GM18508 (cell line): ENCODE measurements around the gene RIC3.
"Not testable (repeated sequence)": the region's sequence is repeated elsewhere in the genome, so short reads cannot be mapped to it uniquely, and the experiment has no call there.

Experiments
- ATAC-seq: cut with Tn5 transposase; IDR thresholded peaks from one replicate; pipeline ENCODE4 v1.9.1; 2021; ENCODE audit warnings: moderate number of reproducible peaks; ENCODE audit not compliant: insufficient read depth, unreplicated experiment

RIC3 gene

GRCh38 chr11:8192016-8192895 is 23.4 kb upstream of the RIC3 start:
- no peak for ATAC-seq

DNA sequence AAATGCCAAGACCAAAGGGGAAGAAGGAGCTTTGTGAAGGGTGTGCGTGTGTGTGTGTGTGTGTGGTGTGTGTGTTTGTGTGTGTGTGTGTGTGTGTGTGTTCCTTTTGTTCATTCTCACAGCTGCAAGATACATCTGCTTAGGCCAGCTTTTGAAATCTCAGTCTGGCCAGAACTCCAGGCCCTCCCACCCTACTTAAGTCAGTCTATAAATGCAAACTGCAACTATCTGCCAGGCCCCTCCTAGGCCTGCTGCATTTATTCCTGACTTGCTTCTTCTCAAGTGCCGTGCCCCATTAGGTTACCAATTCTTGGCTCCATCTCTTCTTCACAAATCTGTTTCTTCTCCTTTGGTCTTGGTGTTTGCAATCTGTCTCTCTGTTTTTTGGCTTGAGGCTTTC is 21.6 kb upstream of the RIC3 start:
- no peak for ATAC-seq

DNA sequence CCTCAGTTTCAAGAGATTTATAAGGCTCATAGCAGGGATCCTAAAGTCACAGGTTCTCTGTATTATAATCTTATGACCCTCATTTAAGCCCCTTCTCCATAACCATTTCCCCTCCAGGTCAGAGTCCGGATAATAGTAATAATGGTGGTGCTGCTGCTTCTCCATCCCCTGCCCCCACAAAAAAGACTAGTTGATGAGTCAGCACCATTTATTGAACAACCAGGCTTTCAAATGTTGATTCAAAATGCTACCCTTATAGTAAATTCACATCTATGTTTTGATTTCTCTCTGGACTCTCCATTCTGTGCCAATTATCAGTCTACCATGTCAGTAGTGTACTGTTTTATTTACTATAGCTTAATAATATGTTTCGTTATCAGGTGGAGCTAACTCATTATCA is 17.6 kb upstream of the RIC3 start:
- ATAC-seq: no peak

DNA sequence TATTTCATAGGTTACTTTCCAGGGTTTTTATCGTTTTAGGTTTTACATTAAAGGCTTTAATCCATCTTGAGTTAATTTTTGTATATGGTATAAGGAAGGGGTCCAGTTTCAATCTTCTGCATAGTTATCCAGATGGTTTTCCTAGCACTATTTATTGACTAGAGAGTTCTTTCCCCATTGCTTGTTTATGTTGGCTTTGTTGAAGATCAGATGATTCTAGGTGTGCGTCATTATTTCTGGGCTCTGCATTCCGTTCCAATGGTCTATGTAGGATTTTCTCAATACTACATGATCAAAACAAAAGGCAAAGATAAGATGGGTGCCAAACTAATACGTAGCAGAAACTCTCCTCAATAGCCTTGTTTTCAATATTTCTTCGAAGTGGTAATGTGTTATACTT is 14.3 kb upstream of the RIC3 start:
- ATAC-seq: no peak

GRCh38 chr11:8180469-8180868 is 11.6 kb upstream of the RIC3 start:
- no peak for ATAC-seq

- ATAC-seq: no peak
Measured at GRCh38 chr11:8178297-8178696, 9.5 kb upstream of the RIC3 start.

GRCh38 chr11:8177136-8177535 is 8.3 kb upstream of the RIC3 start:
- ATAC-seq: no peak

- ATAC-seq: no peak
Measured at GRCh38 chr11:8167796-8168195, 1.0 kb downstream of the RIC3 start.

GRCh38 chr11:8164746-8165145 is 4.1 kb downstream of the RIC3 start:
- ATAC-seq: no peak

DNA sequence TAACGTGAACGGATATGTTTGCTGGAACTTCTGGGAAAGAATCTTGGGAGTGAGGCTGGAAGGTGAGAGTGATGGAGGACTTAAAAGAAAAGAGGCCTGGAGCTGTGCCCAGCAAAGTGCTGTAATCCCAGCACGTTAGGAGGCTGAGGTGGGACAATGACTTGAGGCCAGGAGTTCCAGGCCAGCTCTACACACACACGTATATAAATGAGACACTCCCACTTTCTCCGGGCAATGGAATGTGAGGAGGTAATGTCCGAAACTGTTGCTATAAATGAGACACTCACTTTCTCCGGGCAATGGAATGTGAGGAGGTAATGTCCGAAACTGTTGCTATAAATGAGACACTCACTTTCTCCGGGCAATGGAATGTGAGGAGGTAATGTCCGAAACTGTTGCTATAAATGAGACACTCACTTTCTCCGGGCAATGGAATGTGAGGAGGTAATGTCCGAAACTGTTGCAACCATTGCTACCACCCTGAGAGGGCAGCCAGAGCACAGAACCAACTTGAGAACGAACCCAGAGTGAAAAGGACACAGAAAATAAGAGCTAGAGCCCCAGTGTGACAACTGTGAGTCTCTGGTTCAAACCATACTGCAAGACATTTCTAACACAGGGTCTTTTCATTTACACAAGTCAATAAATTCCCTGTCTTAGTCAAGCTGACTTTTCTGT is 7.1 kb downstream of the RIC3 start:
- not testable (repeated sequence) for ATAC-seq

DNA sequence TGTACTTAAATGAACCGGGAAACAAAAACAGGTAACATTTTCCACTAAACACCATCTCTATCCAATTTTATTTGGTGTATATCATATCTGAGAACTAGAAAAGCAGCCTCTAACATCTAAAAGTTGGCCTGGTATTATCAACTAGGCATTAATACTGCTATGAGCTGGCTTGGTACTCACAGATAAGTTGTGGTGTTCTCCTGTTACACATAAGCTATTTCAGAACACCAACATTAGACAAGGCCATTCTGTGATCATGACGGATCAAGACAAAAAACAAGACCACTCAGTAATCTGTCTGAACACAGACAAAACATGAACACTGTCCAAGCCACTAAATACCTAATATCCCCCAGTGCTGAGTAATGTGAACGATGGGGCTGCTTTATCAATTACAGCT is 11.9 kb downstream of the RIC3 start:
- ATAC-seq: no peak

DNA sequence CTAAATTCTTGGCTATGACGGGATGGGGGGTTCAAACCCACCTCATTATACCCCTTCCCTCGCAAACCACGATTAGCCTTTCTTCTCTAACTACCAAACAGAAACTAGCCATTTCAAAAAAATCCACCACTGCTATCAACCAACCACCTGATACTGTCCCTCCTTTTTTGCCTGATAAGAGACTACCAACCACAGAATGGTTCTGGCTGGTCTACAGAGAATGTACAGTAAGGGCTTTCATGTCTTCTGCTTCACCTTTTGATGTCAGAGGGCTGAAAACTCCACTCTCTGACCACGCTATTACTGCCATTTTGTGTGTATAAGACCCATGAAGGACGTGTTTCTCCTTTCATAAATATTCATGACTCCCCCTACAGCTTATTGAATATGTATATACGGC is 19.1 kb downstream of the RIC3 start:
- ATAC-seq: no peak

DNA sequence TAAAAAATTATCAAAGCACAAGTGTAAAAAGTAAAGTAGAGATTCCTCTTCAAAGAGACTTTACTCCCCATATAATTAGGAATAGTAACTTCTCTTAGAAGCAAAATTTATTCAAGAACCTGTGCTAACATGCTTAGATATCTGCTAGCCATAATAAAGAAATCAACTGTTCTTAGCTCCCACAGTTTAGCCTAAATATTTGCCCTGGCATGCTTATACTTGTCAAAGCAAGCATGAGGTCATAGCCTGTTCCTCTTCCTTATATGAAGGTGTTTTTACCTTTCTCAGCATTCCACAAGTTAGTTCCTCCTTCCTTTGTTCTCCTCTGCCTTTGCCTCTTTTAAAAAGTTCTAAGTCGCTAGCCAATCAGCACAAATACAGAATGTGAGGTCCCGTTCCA is 30.3 kb downstream of the RIC3 start:
- ATAC-seq: no peak

DNA sequence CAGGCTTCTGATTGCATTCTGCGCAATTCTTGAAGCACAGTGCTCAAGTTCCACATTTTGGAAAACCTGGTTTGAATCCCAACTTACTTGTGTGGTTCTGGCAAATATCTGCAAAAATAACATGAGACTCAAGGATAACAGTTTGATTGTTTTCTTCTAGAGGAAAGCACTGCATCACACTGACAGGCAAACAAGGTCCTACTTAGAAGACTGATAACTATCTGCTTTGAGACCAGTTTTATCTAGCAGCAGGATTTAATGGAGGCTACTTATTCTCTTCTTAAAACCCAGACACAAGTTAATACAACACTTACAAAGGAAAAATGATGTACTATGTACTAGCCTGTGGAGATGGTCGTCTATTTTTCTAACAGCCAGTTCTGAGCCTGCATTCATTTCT is 41.4 kb downstream of the RIC3 start:
- no peak for ATAC-seq

DNA sequence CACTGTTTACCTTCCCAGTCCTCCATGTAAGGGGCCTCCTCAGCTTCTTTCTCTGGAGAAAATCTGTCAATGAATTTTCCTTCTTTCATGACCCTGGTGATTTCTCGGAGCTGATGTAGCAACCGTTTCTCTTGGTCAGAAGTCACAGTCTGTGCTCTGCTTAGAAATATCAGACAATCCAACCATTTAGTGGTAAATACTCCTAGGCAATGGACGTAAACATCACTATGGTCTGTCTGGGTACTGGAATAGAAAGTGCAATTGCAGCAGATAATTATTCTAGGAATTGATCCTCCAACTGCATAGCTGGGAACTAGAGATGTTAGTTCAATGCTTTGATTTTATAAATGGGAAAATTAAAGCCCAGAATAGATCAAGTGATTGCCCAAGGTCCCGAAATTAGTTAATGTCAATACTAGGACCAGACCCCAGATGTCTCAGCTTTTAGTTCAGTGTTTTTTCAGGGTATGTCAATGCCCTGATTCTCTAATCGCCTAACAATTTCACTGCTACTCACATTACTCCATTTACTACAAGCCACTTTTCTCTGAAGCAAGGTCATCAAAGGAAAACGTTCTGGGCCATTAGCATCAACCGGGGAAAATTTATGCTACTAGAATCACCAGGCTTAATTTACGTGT is 42.1 kb downstream of the RIC3 start:
- no peak for ATAC-seq

- ATAC-seq: no peak
Measured at GRCh38 chr11:8122173-8122764, 46.6 kb downstream of the RIC3 start.

DNA sequence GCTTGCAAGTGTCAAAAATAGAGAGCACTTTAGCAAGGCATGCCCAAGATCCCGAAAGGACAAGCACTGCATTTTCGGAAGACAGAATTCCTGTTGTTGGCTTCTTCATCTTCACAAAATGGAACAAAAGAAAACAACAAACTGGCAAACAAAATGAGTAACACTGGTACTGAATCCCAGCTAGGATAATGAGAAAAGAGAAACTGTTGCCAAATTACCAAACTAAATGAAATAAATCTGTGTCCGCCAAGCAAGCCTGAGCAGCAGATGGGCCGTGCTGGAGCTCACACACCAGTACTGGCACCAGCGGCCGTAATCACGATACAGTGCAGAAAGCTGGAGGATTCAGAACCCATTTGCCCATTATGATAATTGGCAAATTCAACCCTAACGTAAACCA is 57.2 kb downstream of the RIC3 start:
- ATAC-seq: no peak

DNA sequence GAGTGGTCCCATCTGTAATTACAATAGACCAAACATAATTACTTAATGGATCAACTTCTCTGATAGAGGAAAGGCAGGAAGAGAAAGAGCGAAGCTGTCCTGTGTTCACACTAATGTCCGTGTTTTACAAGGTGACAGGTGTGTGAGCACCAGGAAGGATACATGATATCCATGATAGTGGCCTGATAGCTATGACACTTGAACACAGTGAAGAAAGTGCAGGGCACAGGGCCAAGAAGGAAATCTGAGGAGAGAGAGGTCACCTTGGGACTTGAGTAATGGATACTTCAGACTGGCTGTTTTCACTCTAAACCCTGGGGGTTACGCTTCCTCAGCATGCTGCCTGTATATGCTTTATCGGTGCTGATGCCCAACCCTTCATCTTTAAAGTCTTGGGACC is 58.4 kb downstream of the RIC3 start:
- ATAC-seq: no peak

- ATAC-seq: no peak
Measured at GRCh38 chr11:8109675-8110074, 59.1 kb downstream of the RIC3 start.

DNA sequence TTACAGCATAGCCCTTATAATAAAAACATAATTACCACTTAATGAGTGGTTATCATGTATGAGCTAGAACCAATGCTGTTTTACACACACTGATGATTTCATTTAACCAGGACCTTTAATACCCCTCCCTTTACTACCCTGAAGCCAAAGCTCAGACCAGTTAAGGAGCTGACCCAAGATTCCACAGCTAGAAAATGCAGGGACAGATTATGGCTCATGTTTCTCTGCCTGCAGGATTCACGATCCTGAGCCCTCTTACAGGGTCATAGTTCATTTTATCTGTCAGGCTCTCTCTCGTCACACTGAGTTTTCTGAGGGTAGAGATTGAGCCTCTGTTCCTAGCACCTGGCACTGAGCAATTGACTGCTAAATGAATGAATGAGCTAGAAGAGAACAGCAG is 60.4 kb downstream of the RIC3 start:
- ATAC-seq: no peak

DNA sequence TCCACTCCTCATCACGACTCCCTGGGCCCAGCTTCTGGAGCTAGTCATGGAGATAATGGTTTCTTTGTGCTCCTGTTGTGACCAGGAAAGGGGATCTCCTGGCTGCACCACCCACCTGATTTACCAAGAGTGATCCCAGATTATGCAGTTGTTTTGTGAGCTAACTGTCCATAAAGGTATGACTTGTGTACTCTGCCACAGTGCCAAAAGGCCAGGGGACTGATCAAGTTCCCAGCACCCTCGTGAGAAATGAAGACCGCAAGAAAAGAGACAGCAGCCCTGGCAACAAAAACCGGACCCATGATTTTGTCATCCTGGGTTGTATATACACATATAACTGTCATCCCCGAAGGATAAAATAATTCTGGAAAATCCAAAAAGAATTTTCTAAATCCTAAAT is 61.2 kb downstream of the RIC3 start:
- no peak for ATAC-seq
